ENCODE results near the gene PCA3. TPM values are rescaled to one million over a fixed set of nuclear protein-coding genes. Genes with fewer than 3 reads are reported as not detected.

PCA3 gene
- total and polyA plus RNA-seq, 4 donors = 0.33 to 0.92 (median 0.58) TPM

- Histone ChIP-seq H3K9ac (ENCODE audit: low read depth in 1 of 2, low read length in 2 of 2) (no peak overlapping the region), H3K9me3 (ENCODE audit: control insufficient read depth in 4 of 4, low read length in 3 of 4) (no peaks in the 10 kb centered on the region), H3K27ac (ENCODE audit: low read depth in 1 of 2, low read length in 2 of 2) (no peak overlapping the region), H3K36me3 (ENCODE audit: control insufficient read depth in 4 of 4, insufficient read depth in 3 of 4, low read depth in 1 of 4, low read length in 3 of 4) (no peaks in the 10 kb centered on the region), H3K27me3 (ENCODE audit: control insufficient read depth in 4 of 4, insufficient read depth in 4 of 4, low read length in 3 of 4) (no peaks in the 10 kb centered on the region), H3K4me1 (ENCODE audit: control insufficient read depth in 4 of 4, insufficient read depth in 4 of 4, low read length in 3 of 4) (no peaks in the 10 kb centered on the region), H3K4me3 (ENCODE audit: low read depth in 1 of 3, low read length in 3 of 3) (no peak overlapping the region)
- no peak for TF ChIP-seq ZBTB33 (IDR thresholded peaks at IDR 0.05)
- no peak for TF ChIP-seq SP1 (IDR thresholded peaks at IDR 0.05)
- no peak for TF ChIP-seq GABPA (IDR thresholded peaks at IDR 0.05 in 1 of 2, conservative IDR thresholded peaks at IDR 0.05 in 1 of 2)
- TF ChIP-seq YY1 (IDR thresholded peaks at IDR 0.05) = no peak
- no peak for TF ChIP-seq EGR1 (IDR thresholded peaks at IDR 0.05; ENCODE audit: low read depth in 2 of 2)
- no peak for TF ChIP-seq HNF4G (IDR thresholded peaks at IDR 0.05)
- no peak for TF ChIP-seq HNF4A (conservative IDR thresholded peaks at IDR 0.05)
- no peak for TF ChIP-seq MAX (IDR thresholded peaks at IDR 0.05)
- no peak for TF ChIP-seq CTCF (IDR thresholded peaks at IDR 0.05; ENCODE audit: low read depth, low read length, missing input control)
- no peak for TF ChIP-seq FOXA1 (IDR thresholded peaks at IDR 0.05)
- no peak for TF ChIP-seq REST (IDR thresholded peaks at IDR 0.05)
- TF ChIP-seq TAF1 (conservative IDR thresholded peaks at IDR 0.05) = no peak
- no peak for TF ChIP-seq RXRA (IDR thresholded peaks at IDR 0.05)
- TF ChIP-seq RAD21 (IDR thresholded peaks at IDR 0.05) = no peak
- TF ChIP-seq JUND (IDR thresholded peaks at IDR 0.05) = no peak
- 70% methylated on average over 5 of the region's 5 CpGs for WGBS
- no peak for DNase-seq (ENCODE audit: low spot score)
These were observed 25.8 kb upstream of the PCA3 start for GRCh38 chr9:76738402-76738801.

- DNase-seq (ENCODE audit: low spot score) = no peak
- TF ChIP-seq ATF3 (IDR thresholded peaks at IDR 0.05) (no peak), RXRA (IDR thresholded peaks at IDR 0.05) (no peak), YY1 (IDR thresholded peaks at IDR 0.05) (no peak), GABPA (IDR thresholded peaks at IDR 0.05 in 1 of 2, conservative IDR thresholded peaks at IDR 0.05 in 1 of 2) (no peak), REST (IDR thresholded peaks at IDR 0.05) (no peak), SP1 (IDR thresholded peaks at IDR 0.05) (no peak), MAX (IDR thresholded peaks at IDR 0.05) (no peak), JUND (IDR thresholded peaks at IDR 0.05) (no peak), FOXA2 (IDR thresholded peaks at IDR 0.05) (no peak), FOXA1 (IDR thresholded peaks at IDR 0.05) (no peak), NR2F2 (IDR thresholded peaks at IDR 0.05) (no peak), CTCF (IDR thresholded peaks at IDR 0.05; ENCODE audit: low read depth, low read length, missing input control) (no peak), RAD21 (IDR thresholded peaks at IDR 0.05) (no peak)
These were observed 22.7 kb upstream of the PCA3 start for GRCh38 chr9:76741524-76741923.

More at GRCh38 chr9:76741524-76741923, 22.7 kb upstream of the PCA3 start:
- Histone ChIP-seq H3K9ac (ENCODE audit: low read depth in 1 of 2, low read length in 2 of 2) (no peak overlapping the region), H3K9me3 (ENCODE audit: control insufficient read depth in 4 of 4, low read length in 3 of 4) (peaks cover 0 to 8% (median 3%) of the 10 kb centered on the region in 4 donors), H3K27ac (ENCODE audit: low read depth in 1 of 2, low read length in 2 of 2) (no peak overlapping the region), H3K27me3 (ENCODE audit: control insufficient read depth in 4 of 4, insufficient read depth in 4 of 4, low read length in 3 of 4) (no peaks in the 10 kb centered on the region), H3K4me1 (ENCODE audit: control insufficient read depth in 4 of 4, insufficient read depth in 4 of 4, low read length in 3 of 4) (no peaks in the 10 kb centered on the region), H3K36me3 (ENCODE audit: control insufficient read depth in 4 of 4, insufficient read depth in 3 of 4, low read depth in 1 of 4, low read length in 3 of 4) (no peaks in the 10 kb centered on the region), H3K4me3 (ENCODE audit: low read depth in 1 of 3, low read length in 3 of 3) (no peak overlapping the region)
- 59% methylated on average over 5 of the region's 5 CpGs for WGBS

All from liver (tissue), 9 donors.